ENCODE data around the gene ZBTB7A. TPM values are rescaled to one million over a fixed set of nuclear protein-coding genes. Genes with fewer than 3 reads are reported as not detected.
A peak's percentile ranks its signal among the peaks of the same experiment; 100 is the strongest.

The ZBTB7A gene
- total and polyA plus RNA-seq, 12 donors: 4.5 to 77.2 (median 47.1) TPM

- Histone ChIP-seq H3K36me3 (replicated peaks in 1 of 2) (peaks cover 0 to 42% of the 10 kb centered on the region in 2 donors), H3K4me3 (no peak overlapping the region), H3K27me3 (no peaks in the 10 kb centered on the region), H3K9me3 (replicated peaks in 1 of 3) (no peaks in the 10 kb centered on the region), H3K4me1 (replicated peaks in 1 of 2) (peaks cover 8 to 10% of the 10 kb centered on the region in 2 donors), H3K27ac (peak overlapping the region in 3 of 5 donors; percentile 16 to 86 (median 84))
- intact Hi-C loops (cut with DNase I): no loop called here
- peak in 6 of 7 donors; percentile 84 to 92 (median 88) for DNase-seq
- WGBS, 4 donors: 32 to 49% (median 37%) methylated on average over 8 to 16 of the region's 16 CpGs
- no peak for TF ChIP-seq POLR2A (IDR thresholded peaks at IDR 0.05)
These were observed 34.3 kb downstream of the ZBTB7A start for GRCh38 chr19:4032436-4032835.

- no peaks in the 10 kb centered on the region for H3K9me3 ChIP-seq (replicated peaks in 1 of 3)
- no peak for DNase-seq
- H3K4me3 ChIP-seq: no peak overlapping the region
- peak overlapping the region in 1 of 5 donors; percentile 86 for H3K27ac ChIP-seq
- 60 to 100% (median 74%) methylated on average over 2 to 11 of the region's 11 CpGs for WGBS, 4 donors
- H3K36me3 ChIP-seq (replicated peaks in 1 of 2): peaks cover 0 to 34% of the 10 kb centered on the region in 2 donors
- TF ChIP-seq CTCF (IDR thresholded peaks at IDR 0.05) (no peak), POLR2A (IDR thresholded peaks at IDR 0.05) (no peak)
- intact Hi-C loops (cut with DNase I): no loop called here
- no peaks in the 10 kb centered on the region for H3K27me3 ChIP-seq
- H3K4me1 ChIP-seq (replicated peaks in 1 of 2): peaks cover 8 to 10% of the 10 kb centered on the region in 2 donors
These were observed 35.3 kb downstream of the ZBTB7A start for GRCh38 chr19:4031420-4031819.

- no peak for DNase-seq
- Histone ChIP-seq H3K4me1 (replicated peaks in 1 of 2) (peaks cover 8 to 10% of the 10 kb centered on the region in 2 donors), H3K4me3 (no peak overlapping the region), H3K36me3 (replicated peaks in 1 of 2) (peaks cover 0 to 34% of the 10 kb centered on the region in 2 donors), H3K27ac (no peak overlapping the region), H3K27me3 (no peaks in the 10 kb centered on the region), H3K9me3 (replicated peaks in 1 of 3) (no peaks in the 10 kb centered on the region)
- no peak for TF ChIP-seq CTCF (IDR thresholded peaks at IDR 0.05)
- no peak for TF ChIP-seq POLR2A (IDR thresholded peaks at IDR 0.05)
- intact Hi-C loops (cut with DNase I): no loop called here
- 79 to 84% (median 80%) methylated on average over 9 of the region's 9 CpGs; no CpG with 5 or more reads in 1 of the 4 donors for WGBS, 4 donors
These were observed 35.7 kb downstream of the ZBTB7A start for GRCh38 chr19:4030981-4031380.

- Histone ChIP-seq H3K4me1 (replicated peaks in 1 of 2) (peaks cover 8 to 10% of the 10 kb centered on the region in 2 donors), H3K27me3 (no peaks in the 10 kb centered on the region), H3K9me3 (replicated peaks in 1 of 3) (no peaks in the 10 kb centered on the region), H3K4me3 (no peak overlapping the region), H3K27ac (no peak overlapping the region), H3K36me3 (replicated peaks in 1 of 2) (peaks cover 0 to 34% of the 10 kb centered on the region in 2 donors)
- intact Hi-C loops (cut with DNase I): no loop called here
- DNase-seq: no peak
- TF ChIP-seq CTCF (IDR thresholded peaks at IDR 0.05): no peak
- TF ChIP-seq POLR2A (IDR thresholded peaks at IDR 0.05): no peak
- WGBS, 4 donors: 95 to 100% (median 98%) methylated on average over 2 to 6 of the region's 6 CpGs
These were observed 36.1 kb downstream of the ZBTB7A start for GRCh38 chr19:4030552-4030951.

GRCh38 chr19:4029247-4029614, 37.5 kb downstream of the ZBTB7A start:
- TF ChIP-seq POLR2A (IDR thresholded peaks at IDR 0.05): no peak
- TF ChIP-seq CTCF (IDR thresholded peaks at IDR 0.05): no peak
- WGBS, 4 donors: 86 to 94% (median 91%) methylated on average over 15 to 18 of the region's 18 CpGs
- intact Hi-C loops (cut with DNase I): no loop called here
- no peak for DNase-seq
- Histone ChIP-seq H3K27me3 (no peaks in the 10 kb centered on the region), H3K4me1 (replicated peaks in 1 of 2) (peaks cover 8 to 10% of the 10 kb centered on the region in 2 donors), H3K9me3 (replicated peaks in 1 of 3) (no peaks in the 10 kb centered on the region), H3K4me3 (no peak overlapping the region), H3K27ac (no peak overlapping the region), H3K36me3 (replicated peaks in 1 of 2) (peaks cover 0 to 34% of the 10 kb centered on the region in 2 donors)

All from adrenal gland (tissue), 12 donors.